HepG2 (cell line): Measurements from ENCODE around the gene CNOT10. TPM values are rescaled to one million over a fixed set of nuclear protein-coding genes. Genes with fewer than 3 reads are reported as not detected.

Experiments
- ARNT2 ChIP-seq: sonication (generic); formaldehyde crosslinking; IDR thresholded peaks from 2 replicates; pipeline ENCODE4 v1.8.0; 2022; ENCODE audit warnings: mild to moderate bottlenecking, low read depth, missing genetic modification reagents, moderate library complexity
- CC2D1A ChIP-seq: sonication (generic); formaldehyde crosslinking; IDR thresholded peaks from 2 replicates; pipeline ENCODE4 v1.8.1; 2023; ENCODE audit warnings: mild to moderate bottlenecking, missing genetic modification reagents
- DBP ChIP-seq: sonication (generic); formaldehyde crosslinking; IDR thresholded peaks from 2 replicates; pipeline ENCODE4 v1.4.0; 2020; ENCODE audit warnings: missing genetic modification reagents; ENCODE audit errors: not compliant biosample characterization
- GTF2F1 ChIP-seq: fragments of 150-350 bp; IDR thresholded peaks from 2 replicates; pipeline ENCODE4 v1.6.1; 2014; ENCODE audit warnings: low read length
- HOXD1 ChIP-seq: sonication (generic); formaldehyde crosslinking; IDR thresholded peaks from 2 replicates; pipeline ENCODE4 v1.5.0; 2020; ENCODE audit warnings: missing genetic modification reagents
- KAT2B ChIP-seq: fragments of 150-350 bp; IDR thresholded peaks from 2 replicates; pipeline ENCODE4 v1.6.1; 2014; ENCODE audit warnings: low read depth, low read length, borderline replicate concordance
- KDM5B ChIP-seq: sonication (generic); formaldehyde crosslinking; IDR thresholded peaks from 2 replicates; pipeline ENCODE4 v1.4.0; 2020; ENCODE audit warnings: missing genetic modification reagents, mild to moderate bottlenecking, borderline replicate concordance
- MLXIP ChIP-seq: sonication (generic); formaldehyde crosslinking; IDR thresholded peaks from 2 replicates; pipeline ENCODE4 v1.9.0; 2021; ENCODE audit warnings: missing genetic modification reagents, borderline replicate concordance
- RBFOX2 ChIP-seq: fragments of 200-400 bp; formaldehyde crosslinking; IDR thresholded peaks from 2 replicates; pipeline ENCODE4 v1.6.1; 2017; ENCODE audit warnings: low read depth, mild to moderate bottlenecking, low read length
- SIN3B ChIP-seq: fragments of 150-350 bp; IDR thresholded peaks from 2 replicates; pipeline ENCODE4 v1.6.1; 2014; ENCODE audit warnings: low read length
- SNAI1 ChIP-seq: sonication (generic); formaldehyde crosslinking; IDR thresholded peaks from 2 replicates; pipeline ENCODE4 v1.5.0; 2020; ENCODE audit warnings: mild to moderate bottlenecking, missing genetic modification reagents, borderline replicate concordance
- U2AF1 ChIP-seq: fragments of 200-400 bp; formaldehyde crosslinking; optimal IDR thresholded peaks from 2 replicates; pipeline ENCODE3; 2017; ENCODE audit warnings: mild to moderate bottlenecking, low read depth, low read length
- ZIK1 ChIP-seq: sonication (generic); formaldehyde crosslinking; IDR thresholded peaks from 2 replicates; pipeline ENCODE4 v1.5.0; 2020; ENCODE audit warnings: mild to moderate bottlenecking, low read depth, missing genetic modification reagents, borderline replicate concordance
- ZNF30 ChIP-seq: sonication (generic); formaldehyde crosslinking; IDR thresholded peaks from 2 replicates; pipeline ENCODE4 v1.5.0; 2020; ENCODE audit warnings: mild to moderate bottlenecking, missing genetic modification reagents
- ZNF703 ChIP-seq: sonication (generic); formaldehyde crosslinking; IDR thresholded peaks from 2 replicates; pipeline ENCODE4 v1.5.1; 2020; ENCODE audit warnings: missing genetic modification reagents, mild to moderate bottlenecking, moderate library complexity, borderline replicate concordance
- ZNF792 ChIP-seq: IDR thresholded peaks from 2 replicates; pipeline ENCODE4 v1.6.1; 2016
- ZSCAN29 ChIP-seq: sonication (generic); formaldehyde crosslinking; conservative IDR thresholded peaks from 2 replicates; pipeline ENCODE4 v1.4.0; 2020; ENCODE audit warnings: mild to moderate bottlenecking, missing genetic modification reagents
- polyA plus RNA-seq, 8 experiments: library from polyadenylated mRNA; depleted of rRNA in 3 of 8; stranded (reverse) in 7 of 8; unstranded in 1 of 8; fragments of >200 nt; fragmentation: Illumina TruSeq in 4 of 8; extraction: Trizol in 4 of 8; gene quantifications; 2 replicates each; pipeline versions ENCODE4 v1.2.1 to v1.2.3, GENCODE V29; 2011 to 2016; ENCODE audit warnings: low read depth in 4 of 8, missing spikeins in 1 of 8, mixed read lengths in 1 of 8; ENCODE audit not compliant: insufficient read depth in 1 of 8
- total RNA-seq, 5 experiments: library from RNA; depleted of rRNA; stranded (reverse); fragments of >200 nt; fragmentation: Illumina TruSeq; extraction: Trizol; gene quantifications; 2 replicates each; pipeline ENCODE4 v1.2.3, GENCODE V29; 2016; ENCODE audit warnings: low read depth in 1 of 5
- TF ChIP-seq, protein P1 (sequence below): sonication (generic); formaldehyde crosslinking; IDR thresholded peaks from 2 replicates; pipeline ENCODE4 v1.9.0; 2021; ENCODE audit warnings: missing genetic modification reagents, mild to moderate bottlenecking, borderline replicate concordance
- TF ChIP-seq, protein P2 (sequence below): sonication (generic); formaldehyde crosslinking; IDR thresholded peaks from 2 replicates; pipeline ENCODE4 v1.4.0; 2020; ENCODE audit warnings: missing genetic modification reagents, borderline replicate concordance
- TF ChIP-seq, protein P3 (sequence below): sonication (generic); formaldehyde crosslinking; IDR thresholded peaks from 2 replicates; pipeline ENCODE4 v1.5.0; 2020; ENCODE audit warnings: mild to moderate bottlenecking, missing genetic modification reagents

The CNOT10 gene
- total and polyA plus RNA-seq, 2 of the 13 experiments (the other 11 are each of a cell fraction or from before 2014, with no cell fraction given), result 21.2 to 34.1 TPM

DNA sequence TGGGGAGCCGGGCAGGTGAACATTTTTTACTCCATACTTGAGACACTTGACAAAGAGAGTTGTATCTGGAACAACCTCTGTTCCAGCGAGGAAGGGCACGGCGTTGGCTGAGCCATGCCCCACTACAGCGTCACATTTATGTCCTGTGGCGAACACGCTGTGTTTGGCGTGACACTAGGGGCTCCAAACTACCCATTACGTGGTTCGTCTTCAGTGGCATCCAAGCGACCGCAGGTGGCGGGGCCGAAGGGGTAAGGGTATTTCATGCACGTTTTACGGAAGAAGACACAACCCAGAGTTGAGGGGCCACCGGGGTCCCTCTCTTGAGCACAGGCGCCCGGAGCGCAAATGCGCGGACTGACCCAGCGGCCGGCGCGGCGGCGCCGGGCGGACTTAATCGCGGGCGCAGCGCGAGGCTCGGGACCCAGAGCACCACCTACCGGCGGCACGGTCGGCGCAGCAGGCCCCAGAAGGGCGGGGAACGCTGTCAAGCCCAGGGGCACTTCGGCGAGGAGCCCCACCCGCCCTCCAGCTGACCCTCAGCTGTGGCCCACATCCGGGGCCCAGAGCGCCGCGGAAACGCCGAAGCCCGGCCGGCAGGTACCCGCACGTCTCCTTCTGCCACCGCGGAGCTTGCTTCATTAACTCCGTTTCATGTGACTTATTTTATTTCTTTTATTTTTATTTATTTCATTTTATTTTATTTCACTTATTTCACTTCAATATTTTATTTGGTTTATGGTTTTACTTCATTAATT is 96.4 kb downstream of the CNOT10 start (continued):
- TF ChIP-seq, protein P1, sequence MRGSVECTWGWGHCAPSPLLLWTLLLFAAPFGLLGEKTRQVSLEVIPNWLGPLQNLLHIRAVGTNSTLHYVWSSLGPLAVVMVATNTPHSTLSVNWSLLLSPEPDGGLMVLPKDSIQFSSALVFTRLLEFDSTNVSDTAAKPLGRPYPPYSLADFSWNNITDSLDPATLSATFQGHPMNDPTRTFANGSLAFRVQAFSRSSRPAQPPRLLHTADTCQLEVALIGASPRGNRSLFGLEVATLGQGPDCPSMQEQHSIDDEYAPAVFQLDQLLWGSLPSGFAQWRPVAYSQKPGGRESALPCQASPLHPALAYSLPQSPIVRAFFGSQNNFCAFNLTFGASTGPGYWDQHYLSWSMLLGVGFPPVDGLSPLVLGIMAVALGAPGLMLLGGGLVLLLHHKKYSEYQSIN (CRISPR knock-in tag), result no peak
- TF ChIP-seq SNAI1 (CRISPR knock-in tag), result no peak
- TF ChIP-seq GTF2F1, result no peak
- TF ChIP-seq U2AF1, result no peak
- peak; percentile 78 for TF ChIP-seq RBFOX2
- no peak for TF ChIP-seq KAT2B
- peak; percentile 79; the same call in 1 of the 2 replicates for TF ChIP-seq HOXD1 (CRISPR knock-in tag)
- peak; percentile 58; the same call in 1 of the 2 replicates for TF ChIP-seq KDM5B (CRISPR knock-in tag)
- TF ChIP-seq, protein P2, sequence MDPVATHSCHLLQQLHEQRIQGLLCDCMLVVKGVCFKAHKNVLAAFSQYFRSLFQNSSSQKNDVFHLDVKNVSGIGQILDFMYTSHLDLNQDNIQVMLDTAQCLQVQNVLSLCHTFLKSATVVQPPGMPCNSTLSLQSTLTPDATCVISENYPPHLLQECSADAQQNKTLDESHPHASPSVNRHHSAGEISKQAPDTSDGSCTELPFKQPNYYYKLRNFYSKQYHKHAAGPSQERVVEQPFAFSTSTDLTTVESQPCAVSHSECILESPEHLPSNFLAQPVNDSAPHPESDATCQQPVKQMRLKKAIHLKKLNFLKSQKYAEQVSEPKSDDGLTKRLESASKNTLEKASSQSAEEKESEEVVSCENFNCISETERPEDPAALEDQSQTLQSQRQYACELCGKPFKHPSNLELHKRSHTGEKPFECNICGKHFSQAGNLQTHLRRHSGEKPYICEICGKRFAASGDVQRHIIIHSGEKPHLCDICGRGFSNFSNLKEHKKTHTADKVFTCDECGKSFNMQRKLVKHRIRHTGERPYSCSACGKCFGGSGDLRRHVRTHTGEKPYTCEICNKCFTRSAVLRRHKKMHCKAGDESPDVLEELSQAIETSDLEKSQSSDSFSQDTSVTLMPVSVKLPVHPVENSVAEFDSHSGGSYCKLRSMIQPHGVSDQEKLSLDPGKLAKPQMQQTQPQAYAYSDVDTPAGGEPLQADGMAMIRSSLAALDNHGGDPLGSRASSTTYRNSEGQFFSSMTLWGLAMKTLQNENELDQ, result no peak
- TF ChIP-seq, protein P3, sequence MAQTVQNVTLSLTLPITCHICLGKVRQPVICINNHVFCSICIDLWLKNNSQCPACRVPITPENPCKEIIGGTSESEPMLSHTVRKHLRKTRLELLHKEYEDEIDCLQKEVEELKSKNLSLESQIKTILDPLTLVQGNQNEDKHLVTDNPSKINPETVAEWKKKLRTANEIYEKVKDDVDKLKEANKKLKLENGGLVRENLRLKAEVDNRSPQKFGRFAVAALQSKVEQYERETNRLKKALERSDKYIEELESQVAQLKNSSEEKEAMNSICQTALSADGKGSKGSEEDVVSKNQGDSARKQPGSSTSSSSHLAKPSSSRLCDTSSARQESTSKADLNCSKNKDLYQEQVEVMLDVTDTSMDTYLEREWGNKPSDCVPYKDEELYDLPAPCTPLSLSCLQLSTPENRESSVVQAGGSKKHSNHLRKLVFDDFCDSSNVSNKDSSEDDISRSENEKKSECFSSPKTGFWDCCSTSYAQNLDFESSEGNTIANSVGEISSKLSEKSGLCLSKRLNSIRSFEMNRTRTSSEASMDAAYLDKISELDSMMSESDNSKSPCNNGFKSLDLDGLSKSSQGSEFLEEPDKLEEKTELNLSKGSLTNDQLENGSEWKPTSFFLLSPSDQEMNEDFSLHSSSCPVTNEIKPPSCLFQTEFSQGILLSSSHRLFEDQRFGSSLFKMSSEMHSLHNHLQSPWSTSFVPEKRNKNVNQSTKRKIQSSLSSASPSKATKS (CRISPR knock-in tag), result no peak
- TF ChIP-seq ARNT2 (CRISPR knock-in tag), result peak; percentile 52; the same call in 1 of the 2 replicates
- peak; percentile 79; the same call in 1 of the 2 replicates for TF ChIP-seq ZNF792 (CRISPR knock-in tag)
- TF ChIP-seq ZIK1 (CRISPR knock-in tag), result no peak
- TF ChIP-seq MLXIP, result no peak
- TF ChIP-seq ZSCAN29 (CRISPR knock-in tag), result peak; percentile 65; the same call in 1 of the 2 replicates
- TF ChIP-seq ZNF30 (CRISPR knock-in tag), result no peak
- TF ChIP-seq ZNF703 (CRISPR knock-in tag), result no peak
- TF ChIP-seq SIN3B, result no peak
- TF ChIP-seq DBP (CRISPR knock-in tag), result no peak
- no peak for TF ChIP-seq CC2D1A (CRISPR knock-in tag)
